Spinal cord (tissue), 10 donors: Measurements from ENCODE around the gene ARID4B. TPM values are rescaled to one million over a fixed set of nuclear protein-coding genes. Genes with fewer than 3 reads are reported as not detected.
A peak's percentile ranks its signal among the peaks of the same experiment; 100 is the strongest.
"Not testable (repeated sequence)": the region's sequence is repeated elsewhere in the genome, so short reads cannot be mapped to it uniquely, and the experiment has no call there.

Experiments used
- DNase-seq, 6 donors: peaks; one replicate each; pipeline versions ENCODE4 v3.0.0 to v3.0.0-alpha.2; 2013 to 2015; ENCODE audit warnings: low spot score in 6 of 6, low read depth in 4 of 6
- H3K27ac ChIP-seq: one replicate; pipeline ENCODE4 v1.5.1; 2013; ENCODE audit warnings: low read depth, low read length, control low read depth
- H3K27me3 ChIP-seq: one replicate; pipeline ENCODE4 v1.6.1; 2013; ENCODE audit warnings: low read length; ENCODE audit not compliant: control insufficient read depth, insufficient read depth
- H3K36me3 ChIP-seq: one replicate; pipeline ENCODE4 v1.6.1; 2013; ENCODE audit warnings: low read length; ENCODE audit not compliant: control insufficient read depth, insufficient read depth
- H3K4me1 ChIP-seq: one replicate; pipeline ENCODE4 v1.6.1; 2013; ENCODE audit warnings: low read length; ENCODE audit not compliant: control insufficient read depth, insufficient read depth
- H3K4me3 ChIP-seq: one replicate; pipeline ENCODE4 v1.5.1; 2013; ENCODE audit warnings: low read depth, low read length, control low read depth
- H3K9me3 ChIP-seq: one replicate; pipeline ENCODE4 v1.6.1; 2013; ENCODE audit warnings: low read length; ENCODE audit not compliant: control insufficient read depth, insufficient read depth
- WGBS: methylation state at CpG from one replicate; pipeline ENCODE4 v1.1.5; 2013; ENCODE audit warnings: missing lambda C conversion rate; ENCODE audit not compliant: insufficient coverage; 5-methylcytosine and 5-hydroxymethylcytosine counted together
- polyA plus RNA-seq, 2 donors: library from polyadenylated mRNA; unstranded; fragments of 120-200 nt; gene quantifications; one replicate each; pipeline ENCODE4 v1.2.1, GENCODE V29; 2013; ENCODE audit not compliant: insufficient read length in 2 of 2
- total RNA-seq, 2 donors: library from RNA; depleted of rRNA in 1 of 2; stranded (reverse); fragments of 120-200 nt in 1 of 2; fragments of >200 nt in 1 of 2; gene quantifications; one replicate each; pipeline versions ENCODE4 v1.2.3 to v1.2.4, GENCODE V29; 2013 to 2014
- donor health status: healthy.

ARID4B gene
- total and polyA plus RNA-seq, 4 donors, result 30.9 to 68.0 (median 45.2) TPM

DNA sequence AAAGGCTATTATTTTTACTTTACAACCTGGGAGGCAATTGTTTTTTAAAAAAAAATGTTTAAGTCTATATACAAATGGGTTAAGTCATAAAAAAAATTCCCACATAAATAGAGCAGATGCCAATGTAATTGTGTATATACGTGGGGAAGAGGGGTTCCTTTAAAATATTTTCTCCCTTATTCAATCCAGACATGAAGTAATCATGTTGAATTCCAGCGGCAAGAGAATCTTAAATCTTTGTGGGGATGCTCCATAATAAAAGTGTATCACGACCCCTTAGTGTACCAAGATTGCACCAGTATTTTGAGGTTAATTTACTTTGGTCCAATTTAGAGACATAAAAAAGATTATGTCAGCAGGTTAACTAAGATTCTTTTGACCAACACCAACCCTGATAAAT, 62.1 kb downstream of the ARID4B start:
- no peaks in the 10 kb centered on the region for H3K36me3 ChIP-seq
- no CpG with 5 or more reads among the region's 3 CpGs for WGBS

DNA sequence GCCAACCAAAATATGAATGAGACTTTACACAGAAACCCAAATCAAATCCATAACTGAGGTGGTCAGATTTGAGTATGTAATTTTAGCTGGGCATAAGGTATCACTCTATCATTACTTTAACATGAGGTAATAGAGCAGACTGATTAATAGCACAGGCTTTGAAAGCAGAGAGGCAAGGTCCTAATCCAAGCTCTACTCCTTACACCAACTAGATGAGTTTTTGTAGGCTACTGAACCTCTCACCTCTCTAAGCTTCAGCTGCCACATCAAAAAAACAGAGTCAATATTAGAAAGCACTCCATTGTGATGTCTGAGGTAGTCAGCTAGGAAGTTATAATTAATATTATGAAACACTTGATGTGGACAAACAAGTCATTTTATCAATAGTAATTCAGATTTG, 63.7 kb downstream of the ARID4B start:
- H3K27ac ChIP-seq, result no peak overlapping the region
- no peak for DNase-seq
- no peaks in the 10 kb centered on the region for H3K27me3 ChIP-seq
- H3K4me1 ChIP-seq, result peaks cover 6% of the 10 kb centered on the region
- no peak overlapping the region for H3K4me3 ChIP-seq
- no peaks in the 10 kb centered on the region for H3K36me3 ChIP-seq
- H3K9me3 ChIP-seq, result no peaks in the 10 kb centered on the region

More for the DNA sequence above, 62.1 kb downstream of the ARID4B start:
- Histone ChIP-seq H3K4me1 (peaks cover 10% of the 10 kb centered on the region), H3K9me3 (no peaks in the 10 kb centered on the region), H3K4me3 (no peak overlapping the region), H3K27me3 (no peaks in the 10 kb centered on the region), H3K27ac (no peak overlapping the region)
- peak in 1 of 6 donors; percentile 68 for DNase-seq

DNA sequence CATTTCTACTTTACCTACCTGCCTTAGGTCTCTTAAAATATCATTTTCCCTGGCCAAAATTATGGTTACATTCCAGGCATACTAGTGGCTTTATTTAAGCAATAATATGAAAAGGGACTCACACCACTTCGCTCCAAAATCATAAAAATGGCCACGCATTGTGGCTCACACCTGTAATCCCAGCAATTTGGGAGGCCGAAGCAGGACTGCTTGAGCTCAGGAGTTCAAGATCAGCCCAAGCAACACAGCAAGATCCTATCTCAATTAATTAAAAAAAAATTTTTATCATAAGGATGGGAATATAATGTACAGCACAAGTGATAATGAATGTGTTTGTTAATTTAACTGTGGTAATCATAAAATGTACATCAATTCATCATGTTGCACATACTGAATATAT, 65.4 kb downstream of the ARID4B start:
- Histone ChIP-seq H3K27ac (no peak overlapping the region), H3K4me1 (peaks cover 6% of the 10 kb centered on the region), H3K36me3 (peaks cover 2% of the 10 kb centered on the region), H3K27me3 (no peaks in the 10 kb centered on the region), H3K9me3 (no peaks in the 10 kb centered on the region), H3K4me3 (no peak overlapping the region)
- no peak for DNase-seq
- WGBS, result no CpG with 5 or more reads among the region's 3 CpGs

DNA sequence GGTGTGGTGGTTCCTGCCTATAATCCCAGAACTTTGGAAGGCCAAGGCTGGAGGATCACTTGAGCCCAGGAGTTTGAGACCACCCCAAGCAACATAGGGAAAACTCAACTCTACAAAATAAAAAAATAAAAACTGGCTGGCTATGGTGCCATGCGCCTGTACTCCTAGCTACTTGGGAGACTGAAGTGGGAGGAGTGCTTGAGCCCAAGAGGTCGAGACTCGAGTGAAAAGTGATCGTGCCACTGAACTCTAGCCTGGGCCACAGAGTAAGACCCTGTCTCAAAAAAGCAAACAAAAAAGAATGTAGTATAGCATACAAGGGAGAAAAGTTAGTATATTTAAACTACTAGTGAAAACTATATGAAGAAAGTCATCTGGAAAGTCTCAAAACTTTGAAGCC, 66.7 kb downstream of the ARID4B start:
- Histone ChIP-seq H3K36me3 (peaks cover 2% of the 10 kb centered on the region), H3K27me3 (no peaks in the 10 kb centered on the region), H3K27ac (no peak overlapping the region), H3K4me3 (no peak overlapping the region), H3K4me1 (peaks cover 4% of the 10 kb centered on the region), H3K9me3 (no peaks in the 10 kb centered on the region)
- no peak for DNase-seq
- WGBS, result 94% methylated on average over 4 of the region's 4 CpGs

DNA sequence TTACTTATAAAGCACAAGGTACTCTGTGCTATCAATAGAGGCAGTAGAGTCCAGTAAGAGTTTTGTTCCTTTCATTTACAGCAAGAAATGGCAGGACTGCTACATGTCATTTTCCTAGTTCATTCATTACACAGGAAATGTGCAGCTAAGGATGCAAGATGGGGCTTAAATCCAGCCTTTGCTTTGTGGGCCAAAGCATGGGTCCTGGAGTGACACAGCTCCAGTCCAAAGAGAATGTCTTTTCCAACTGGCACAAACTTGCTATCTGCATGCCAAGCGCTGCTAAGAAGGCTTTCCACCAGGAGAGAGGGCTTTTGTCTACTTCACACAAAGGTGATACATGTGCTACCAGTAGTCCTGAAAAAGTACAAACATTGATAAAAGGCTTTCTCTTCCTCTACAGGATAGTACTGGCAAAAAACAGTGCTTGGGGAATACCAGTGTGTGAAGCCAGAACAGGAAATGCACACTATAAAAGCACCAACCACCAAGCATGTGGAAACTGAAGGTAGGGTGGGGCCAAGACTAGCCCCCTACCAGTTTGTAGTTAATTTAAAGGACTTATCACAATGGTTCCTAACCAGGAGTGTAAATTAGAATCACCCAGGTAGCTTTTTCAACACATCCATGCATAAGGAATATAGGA, 68.7 kb downstream of the ARID4B start:
- H3K9me3 ChIP-seq, result no peaks in the 10 kb centered on the region
- DNase-seq, result peak in 1 of 6 donors; percentile 56
- WGBS, result 60% methylated on average over 1 of the region's 1 CpG
- H3K27me3 ChIP-seq, result no peaks in the 10 kb centered on the region
- H3K4me3 ChIP-seq, result no peak overlapping the region
- no peak overlapping the region for H3K27ac ChIP-seq
- H3K4me1 ChIP-seq, result no peaks in the 10 kb centered on the region
- peaks cover 2% of the 10 kb centered on the region for H3K36me3 ChIP-seq

DNA sequence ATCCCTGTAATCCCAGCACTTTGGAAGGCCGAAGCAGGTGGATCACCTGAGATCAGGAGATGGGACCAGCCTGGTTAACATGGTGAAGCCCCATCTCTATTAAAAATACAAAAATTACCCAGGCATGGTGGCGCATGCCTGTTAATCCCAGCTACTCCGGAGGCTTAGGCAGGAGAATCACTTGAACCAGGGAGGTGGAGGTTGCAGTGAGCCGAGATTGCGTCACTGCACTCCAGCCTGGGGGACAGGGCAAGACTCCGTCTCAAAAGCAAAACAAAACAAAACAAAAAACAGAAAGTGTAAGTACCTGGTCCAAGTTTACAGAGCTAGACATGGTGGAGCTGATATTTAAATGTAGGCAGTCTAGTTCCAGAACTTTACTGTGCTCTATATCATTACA, 69.9 kb downstream of the ARID4B start:
- WGBS, result 100% methylated on average over 1 of the region's 6 CpGs

DNA sequence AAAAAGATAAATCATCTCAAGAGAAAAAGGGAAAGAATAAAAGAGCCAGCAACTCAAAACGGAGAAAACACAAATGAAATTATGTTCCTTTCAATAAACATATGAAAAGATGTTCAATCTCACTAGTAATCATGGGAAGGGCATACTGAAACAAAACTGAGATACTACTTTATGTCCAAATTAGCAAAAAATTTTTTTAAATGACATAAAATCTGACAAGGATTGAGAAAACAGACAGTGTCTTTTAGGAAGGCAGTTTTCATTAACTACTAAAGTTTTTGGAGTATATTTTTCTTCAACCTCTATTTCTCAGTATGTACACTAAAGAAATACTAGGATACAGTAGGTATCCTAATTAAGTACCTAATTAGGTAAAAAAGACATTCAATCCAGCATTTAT, 73.3 kb downstream of the ARID4B start:
- no peak for DNase-seq
- Histone ChIP-seq H3K27me3 (no peaks in the 10 kb centered on the region), H3K4me1 (no peaks in the 10 kb centered on the region), H3K4me3 (no peak overlapping the region), H3K27ac (no peak overlapping the region), H3K36me3 (peaks cover 2% of the 10 kb centered on the region), H3K9me3 (no peaks in the 10 kb centered on the region)
- WGBS, result no CpG with 5 or more reads among the region's 1 CpG

More for the DNA sequence above, 69.9 kb downstream of the ARID4B start:
- H3K4me3 ChIP-seq, DNase-seq, H3K27ac ChIP-seq, H3K4me1 ChIP-seq, H3K9me3 ChIP-seq, H3K36me3 ChIP-seq, H3K27me3 ChIP-seq: not testable (repeated sequence)

DNA sequence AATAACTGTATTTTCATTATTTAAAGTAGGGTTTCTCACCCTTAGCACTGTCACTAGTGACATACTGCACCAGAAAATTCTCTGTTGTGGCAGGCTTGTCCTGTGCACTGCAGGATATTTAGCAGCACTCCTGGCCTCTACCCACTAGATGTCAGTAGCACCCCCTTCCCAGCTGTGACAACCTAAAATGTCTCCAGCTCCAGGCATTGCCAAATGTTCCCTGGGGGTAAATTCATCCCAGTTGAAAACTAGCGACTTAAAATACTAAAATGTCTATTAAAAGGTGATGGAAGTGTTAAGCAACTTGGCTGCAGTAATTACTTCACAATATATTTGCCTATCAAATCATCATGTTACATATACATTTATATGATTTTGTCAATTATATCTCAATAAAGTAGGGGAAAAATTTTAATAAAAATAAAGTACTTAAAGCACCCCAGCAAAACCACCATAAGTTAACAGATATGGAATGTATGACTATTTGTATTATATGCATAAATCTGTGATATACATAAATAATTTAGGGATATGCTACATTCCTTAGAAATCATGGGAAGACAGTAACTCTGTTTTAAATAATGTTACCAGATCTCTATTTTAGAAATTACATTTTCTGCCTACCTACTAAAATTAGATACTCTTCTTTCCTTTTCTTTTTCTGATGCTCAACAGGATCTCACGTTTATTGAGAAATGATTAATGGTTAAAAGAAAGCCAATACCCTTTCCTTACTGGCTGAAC, 74.6 kb downstream of the ARID4B start:
- H3K36me3 ChIP-seq, result peaks cover 2% of the 10 kb centered on the region
- WGBS, result no CpG with 5 or more reads among the region's 2 CpGs
- H3K4me1 ChIP-seq, result no peaks in the 10 kb centered on the region
- H3K27me3 ChIP-seq, result no peaks in the 10 kb centered on the region
- DNase-seq, result peak in 5 of 6 donors; percentile 47 to 92 (median 63)
- no peak overlapping the region for H3K4me3 ChIP-seq
- no peaks in the 10 kb centered on the region for H3K9me3 ChIP-seq
- no peak overlapping the region for H3K27ac ChIP-seq

DNA sequence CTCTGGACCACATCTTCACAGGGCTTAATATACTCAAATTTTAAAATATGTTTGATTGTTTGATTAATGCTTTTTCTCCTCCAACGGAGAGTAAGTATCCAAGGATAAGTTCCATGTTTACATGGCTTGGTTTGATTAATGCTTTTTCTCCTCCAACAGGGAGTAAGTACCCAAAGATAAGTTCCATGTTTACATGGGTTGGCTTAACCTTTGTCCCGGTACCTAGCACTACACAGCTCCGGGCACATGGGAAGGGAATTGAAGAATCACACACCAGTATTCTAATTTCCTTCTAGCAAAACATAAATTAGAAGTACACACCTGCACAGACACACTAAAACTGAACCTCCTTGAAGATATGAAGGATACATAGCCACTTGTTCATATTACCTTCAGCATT, 77.5 kb downstream of the ARID4B start:
- Histone ChIP-seq H3K36me3 (no peaks in the 10 kb centered on the region), H3K4me1 (no peaks in the 10 kb centered on the region), H3K27me3 (no peaks in the 10 kb centered on the region), H3K9me3 (no peaks in the 10 kb centered on the region), H3K4me3 (no peak overlapping the region), H3K27ac (no peak overlapping the region)
- DNase-seq, result no peak
- no CpG with 5 or more reads among the region's 3 CpGs for WGBS
